ENCODE measurements around the gene FYB1. TPM values are rescaled to one million over a fixed set of nuclear protein-coding genes. Genes with fewer than 3 reads are reported as not detected.

Gene FYB1
- total and polyA plus RNA-seq, 2 of the 4 experiments (the other 2 are of a cell fraction) = not detected

GRCh38 chr5:39068099-39068498, 151.3 kb downstream of the FYB1 start:
- intact Hi-C loops (cut with micrococcal nuclease) = no loop called here
- peaks cover 2% of the 10 kb centered on the region; the same call in 1 of the 2 replicates for H3K4me1 ChIP-seq (ENCODE audit: control insufficient read depth, insufficient read depth, low read length)
- no peak overlapping the region for H2BK15ac ChIP-seq (ENCODE audit: low read depth, low read length)
- no peak overlapping the region for H3K14ac ChIP-seq (replicated peaks; ENCODE audit: low read depth, low read length)
- ChIA-PET POLR2A (ENCODE audit: unreplicated experiment) (no interaction called here), CTCF (no interaction called here)
- H3K9ac ChIP-seq (ENCODE audit: low read depth, low read length) = no peak overlapping the region
- no peak overlapping the region for H2AK5ac ChIP-seq (ENCODE audit: low read depth, low read length)
- ATAC-seq (ENCODE audit: low read depth) (no peak), DNase-seq (no peak)
- H3K4ac ChIP-seq (ENCODE audit: low read depth, low read length) = no peak overlapping the region
- H4K91ac ChIP-seq (ENCODE audit: insufficient read depth, low read depth, low read length) = no peak overlapping the region
- H3K79me1 ChIP-seq (ENCODE audit: low read depth in 1 of 2, low read length in 2 of 2) = peaks cover 24 to 53% of the 10 kb centered on the region in 2 experiments
- no peak overlapping the region for H3K27ac ChIP-seq (ENCODE audit: insufficient read depth, low read length)
- H3K9me1 ChIP-seq (ENCODE audit: insufficient read depth, low read length) = peaks cover 3% of the 10 kb centered on the region; the same call in 1 of the 2 replicates
- no peak overlapping the region for H2BK5ac ChIP-seq (ENCODE audit: low read depth, low read length, poor library complexity, severe bottlenecking)
- no peak overlapping the region for H3K18ac ChIP-seq (ENCODE audit: low read depth, low read length)
- in situ Hi-C loops (cut with MboI; ENCODE audit: low sequenced_read_pairs) = no loop called here
- no peak overlapping the region for H4K5ac ChIP-seq (ENCODE audit: low read depth, low read length)
- no TSS peak for BruUV-seq (replicated peaks)
- peaks cover 7% of the 10 kb centered on the region for H3K9me3 ChIP-seq (ENCODE audit: control insufficient read depth, insufficient read depth, low read length)
- H3K27me3 ChIP-seq (ENCODE audit: control insufficient read depth, insufficient read depth, low read length) = no peaks in the 10 kb centered on the region
- no peak overlapping the region for H2BK20ac ChIP-seq (ENCODE audit: low read depth, low read length)
- TF ChIP-seq NFE2L2 (IDR thresholded peaks at IDR 0.05; ENCODE audit: low read depth, low read length) = no peak
- no peak for TF ChIP-seq CEBPB (IDR thresholded peaks at IDR 0.05; ENCODE audit: low read depth, low read length)
- TF ChIP-seq RAD21 (IDR thresholded peaks at IDR 0.05; ENCODE audit: low read length) = no peak
- no peak for TF ChIP-seq RCOR1 (IDR thresholded peaks at IDR 0.05; ENCODE audit: insufficient replicate concordance, low read length)
- TF ChIP-seq SMC3 (IDR thresholded peaks at IDR 0.05; ENCODE audit: low read depth, low read length) = no peak
- TF ChIP-seq CTCF (conservative IDR thresholded peaks at IDR 0.05; ENCODE audit: low read depth, low read length) = no peak
- TF ChIP-seq FOS (IDR thresholded peaks at IDR 0.05; ENCODE audit: low read depth, low read length) = no peak
- no peak for TF ChIP-seq CHD1 (IDR thresholded peaks at IDR 0.05; ENCODE audit: low read depth, low read length)
- TF ChIP-seq MAZ (IDR thresholded peaks at IDR 0.05; ENCODE audit: borderline replicate concordance, low read depth, low read length) = no peak
- TF ChIP-seq MXI1 (IDR thresholded peaks at IDR 0.05; ENCODE audit: borderline replicate concordance, low read depth, low read length) = no peak
- TF ChIP-seq ELK1 (IDR thresholded peaks at IDR 0.05; ENCODE audit: borderline replicate concordance, low read depth, low read length) = no peak
- TF ChIP-seq RFX5 (IDR thresholded peaks at IDR 0.05; ENCODE audit: low read depth, low read length) = no peak
- no peak for TF ChIP-seq USF2 (IDR thresholded peaks at IDR 0.05; ENCODE audit: low read depth, low read length)
- TF ChIP-seq MAFK (IDR thresholded peaks at IDR 0.05; ENCODE audit: low read depth, low read length) = no peak
- TF ChIP-seq POLR2A (IDR thresholded peaks at IDR 0.05; ENCODE audit: low read depth, low read length) = no peak
- TF ChIP-seq BHLHE40 (IDR thresholded peaks at IDR 0.05; ENCODE audit: low read depth, low read length) = no peak
- no peak overlapping the region for H4K8ac ChIP-seq (ENCODE audit: low read depth in 2 of 2, low read length in 2 of 2)
- H4K20me1 ChIP-seq (ENCODE audit: insufficient read depth, low read length) = peaks cover 54% of the 10 kb centered on the region
- H2BK120ac ChIP-seq (ENCODE audit: low read depth, low read length) = no peak overlapping the region
- dilution Hi-C loops (cut with HindIII; ENCODE audit: low sequenced_read_pairs, unreplicated experiment) = no loop called here
- H3K23ac ChIP-seq (ENCODE audit: low read depth, low read length) = no peak overlapping the region
- no peak overlapping the region for H2AK9ac ChIP-seq (replicated peaks; ENCODE audit: low read depth, low read length, poor library complexity)
- H3K56ac ChIP-seq (ENCODE audit: extremely low read depth, insufficient read depth, low read length) = no peak overlapping the region
- no CpG with 5 or more reads among the region's 3 CpGs for WGBS, 2 experiments (ENCODE audit: extremely low coverage in 2 of 2, insufficient read length in 1 of 2)
- peaks cover 12% of the 10 kb centered on the region for H3K36me3 ChIP-seq (ENCODE audit: control insufficient read depth, insufficient read depth, low read length)
- H3K4me3 ChIP-seq (ENCODE audit: insufficient read depth, low read depth, low read length) = no peak overlapping the region
- H2AFZ ChIP-seq (replicated peaks; ENCODE audit: low read length, poor library complexity) = no peak overlapping the region
- no peak overlapping the region for H3K4me2 ChIP-seq (ENCODE audit: low read depth, low read length)
